GM18498 (cell line): ENCODE measurements around the gene LRRFIP2.
"Not testable (repeated sequence)": the region's sequence is repeated elsewhere in the genome, so short reads cannot be mapped to it uniquely, and the experiment has no call there.

Source experiments
- ATAC-seq: cut with Tn5 transposase; IDR thresholded peaks from one replicate; pipeline ENCODE4 v1.9.1; 2021; ENCODE audit warnings: mild to moderate bottlenecking, moderate library complexity; ENCODE audit not compliant: unreplicated experiment

LRRFIP2 gene

DNA sequence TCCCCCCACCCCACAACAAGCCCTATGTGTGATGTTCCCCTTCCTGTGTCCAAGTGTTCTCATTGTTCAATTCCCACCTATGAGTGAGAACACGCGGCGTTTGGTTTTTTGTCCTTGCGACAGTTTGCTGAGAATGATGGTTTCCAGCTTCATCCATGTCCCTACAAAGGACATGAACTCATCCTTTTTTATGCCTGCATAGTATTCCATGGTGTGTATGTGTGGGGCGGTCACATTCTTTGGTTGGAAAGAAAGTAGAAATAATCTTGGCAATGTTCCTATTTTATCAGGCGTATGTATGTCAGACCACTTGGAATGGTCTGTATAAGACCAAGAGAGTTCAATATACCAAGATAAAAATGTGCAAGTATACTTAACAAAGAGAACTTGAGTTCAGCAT is 52.3 kb downstream of the LRRFIP2 start:
- ATAC-seq = not testable (repeated sequence)

DNA sequence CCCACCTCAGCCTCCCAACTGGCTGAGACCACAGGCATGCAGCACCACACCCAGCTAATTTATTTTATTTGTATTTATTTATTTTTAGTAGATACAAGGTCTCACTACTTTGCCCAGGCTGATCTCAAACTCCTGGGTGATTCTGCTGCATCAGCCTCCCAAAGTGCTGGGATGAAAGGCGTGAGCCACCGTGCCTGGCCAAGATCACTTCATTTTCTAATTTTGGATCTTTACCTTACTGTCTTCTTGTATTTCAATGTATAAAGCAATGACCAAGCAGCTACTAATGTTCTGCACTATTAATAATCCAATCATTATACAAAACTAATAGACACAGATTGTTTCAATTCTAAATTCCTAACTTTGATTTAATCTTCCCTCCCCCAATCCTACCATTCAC is 56.2 kb downstream of the LRRFIP2 start:
- no peak for ATAC-seq

DNA sequence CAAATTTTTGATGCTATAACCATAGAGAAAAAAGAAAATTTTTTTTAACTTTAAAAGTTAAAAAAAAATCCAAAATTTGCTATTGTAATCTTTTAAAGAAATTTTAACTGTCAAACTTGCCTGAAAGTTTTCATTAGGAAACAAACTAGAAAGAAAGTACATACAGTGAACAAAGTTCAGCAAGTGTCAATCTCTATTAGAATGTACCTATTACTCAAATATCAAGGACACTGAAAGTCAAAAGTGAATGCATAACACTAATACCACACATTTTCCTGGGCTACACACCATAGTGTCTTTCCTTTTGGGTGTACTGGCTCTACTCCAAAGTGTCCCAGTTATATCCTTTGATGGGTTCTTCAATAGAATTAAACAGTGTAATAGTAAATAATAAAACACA is 56.8 kb downstream of the LRRFIP2 start:
- no peak for ATAC-seq

- no peak for ATAC-seq
Measured at GRCh38 chr3:37116998-37117397, 57.4 kb downstream of the LRRFIP2 start.

- no peak for ATAC-seq
Measured at GRCh38 chr3:37115446-37115845, 58.9 kb downstream of the LRRFIP2 start.

GRCh38 chr3:37114251-37115145 is 59.9 kb downstream of the LRRFIP2 start:
- no peak for ATAC-seq

DNA sequence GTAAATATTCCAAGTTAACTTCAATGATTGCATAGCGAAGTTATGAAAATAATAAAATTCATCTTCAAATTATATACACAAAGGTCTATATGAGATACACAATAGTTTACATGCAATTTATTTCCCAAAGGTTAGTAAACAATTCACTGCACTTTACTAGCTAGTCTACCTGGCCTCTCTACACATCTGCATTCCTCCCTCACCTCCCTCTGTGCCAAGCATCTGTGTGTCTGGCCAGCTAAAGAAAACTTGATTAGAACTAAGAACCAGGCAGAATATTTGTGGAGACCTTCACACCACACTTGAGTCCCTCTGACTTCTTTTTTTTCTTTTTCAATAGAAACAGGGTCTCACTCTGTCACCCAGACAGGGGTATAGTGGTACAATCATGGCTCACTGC is 61.4 kb downstream of the LRRFIP2 start:
- ATAC-seq = no peak

GRCh38 chr3:37111199-37111598 is 63.2 kb downstream of the LRRFIP2 start:
- ATAC-seq = no peak

- ATAC-seq = no peak
Measured at GRCh38 chr3:37107846-37108245, 66.5 kb downstream of the LRRFIP2 start.

GRCh38 chr3:37103103-37103808 is 71.1 kb downstream of the LRRFIP2 start:
- no peak for ATAC-seq

- no peak for ATAC-seq
Measured at GRCh38 chr3:37100411-37100810, 74.0 kb downstream of the LRRFIP2 start.

DNA sequence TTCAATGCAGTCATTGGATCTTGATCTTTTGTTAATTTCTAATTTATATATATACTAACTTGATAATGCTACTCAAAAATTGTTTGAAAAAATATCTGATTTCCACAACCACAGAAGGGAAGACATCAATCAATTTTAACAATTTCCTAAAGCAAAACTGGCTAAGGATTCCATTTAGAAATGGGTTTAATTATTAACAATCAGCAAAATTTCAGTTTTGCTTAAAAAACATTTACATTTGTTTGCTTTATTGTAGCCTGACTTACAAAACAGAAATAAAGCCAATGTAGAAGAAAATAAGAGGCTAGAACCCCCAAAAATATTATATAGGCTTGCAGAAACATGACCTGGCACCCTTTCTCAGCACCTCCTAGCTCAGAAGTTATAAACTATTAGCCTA is 74.9 kb downstream of the LRRFIP2 start:
- no peak for ATAC-seq

- no peak for ATAC-seq
Measured at GRCh38 chr3:37098884-37099283, 75.5 kb downstream of the LRRFIP2 start.

DNA sequence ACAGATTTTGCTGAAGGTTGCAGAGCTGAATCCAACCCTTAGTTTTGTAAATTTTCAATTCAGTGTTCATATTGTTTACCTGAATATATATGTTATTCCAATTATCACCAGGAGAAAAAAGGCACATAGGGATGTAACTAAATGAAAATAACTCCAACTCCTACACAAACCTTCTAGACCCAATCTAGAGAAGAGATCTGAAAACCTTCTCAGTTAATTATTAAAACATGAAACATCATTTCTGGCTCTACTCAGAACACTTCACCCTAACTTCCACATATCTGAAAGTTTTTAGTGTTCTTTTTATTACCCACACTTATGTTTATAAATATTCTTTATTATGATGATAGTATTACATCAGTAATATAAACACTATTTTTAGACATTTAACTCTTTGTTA is 76.6 kb downstream of the LRRFIP2 start:
- ATAC-seq = no peak

DNA sequence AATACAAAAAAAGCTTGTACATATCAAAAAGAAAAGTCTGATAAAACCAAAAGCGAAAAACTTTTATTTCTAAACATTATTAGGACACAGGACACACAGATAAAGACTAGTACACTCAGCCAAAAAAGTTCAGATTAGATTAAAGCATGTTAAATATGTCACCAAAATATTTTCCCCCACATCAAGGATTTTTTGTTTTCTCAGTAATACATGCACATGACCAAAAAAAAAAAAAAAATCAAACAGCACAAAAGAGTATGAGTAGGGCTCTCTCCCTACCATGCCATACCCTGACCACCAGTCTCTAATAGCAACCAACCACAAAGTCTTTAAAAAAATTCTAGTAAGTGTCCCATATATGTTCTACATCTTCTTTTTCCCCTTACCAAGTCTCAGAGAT is 77.4 kb downstream of the LRRFIP2 start:
- no peak for ATAC-seq

DNA sequence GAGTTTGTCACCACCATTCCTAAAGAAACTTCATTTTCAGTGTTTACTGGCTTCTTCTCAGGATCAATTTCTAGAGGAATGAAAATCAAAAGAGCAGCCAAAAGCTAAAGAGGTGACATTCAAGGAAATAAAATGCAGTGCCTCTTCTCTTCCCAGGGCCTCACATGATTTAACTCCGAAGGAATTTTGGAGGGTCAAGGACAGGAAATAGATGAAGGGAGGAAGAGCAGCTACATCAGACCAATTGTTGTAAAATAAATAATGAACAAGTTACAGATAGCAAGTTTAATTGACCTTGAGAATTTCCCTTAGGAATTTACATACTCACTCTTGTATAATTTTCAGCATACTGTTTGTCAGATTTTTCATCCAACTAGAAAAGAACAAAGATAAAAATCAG is 78.1 kb downstream of the LRRFIP2 start:
- ATAC-seq = no peak

GRCh38 chr3:37094636-37095035 is 79.7 kb downstream of the LRRFIP2 start:
- no peak for ATAC-seq

DNA sequence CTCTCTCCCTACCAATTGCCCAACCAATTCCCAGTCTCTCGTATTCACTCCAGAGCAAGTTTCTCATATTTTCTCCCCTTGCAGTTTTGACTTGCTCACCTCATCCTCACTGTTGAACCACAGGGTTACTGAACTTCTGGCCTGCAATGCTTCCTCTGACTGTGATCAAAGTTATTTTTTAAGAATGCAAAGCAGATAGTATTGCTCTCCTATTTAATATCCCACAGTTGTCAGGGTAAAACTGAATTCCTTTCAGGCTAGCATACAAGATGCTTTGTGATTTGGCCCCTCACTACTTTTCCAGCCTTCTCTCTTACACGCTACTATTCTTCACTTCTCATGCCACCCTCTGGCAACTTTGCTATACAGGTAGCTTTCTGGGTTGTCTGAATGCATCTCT is 80.9 kb downstream of the LRRFIP2 start:
- no peak for ATAC-seq

DNA sequence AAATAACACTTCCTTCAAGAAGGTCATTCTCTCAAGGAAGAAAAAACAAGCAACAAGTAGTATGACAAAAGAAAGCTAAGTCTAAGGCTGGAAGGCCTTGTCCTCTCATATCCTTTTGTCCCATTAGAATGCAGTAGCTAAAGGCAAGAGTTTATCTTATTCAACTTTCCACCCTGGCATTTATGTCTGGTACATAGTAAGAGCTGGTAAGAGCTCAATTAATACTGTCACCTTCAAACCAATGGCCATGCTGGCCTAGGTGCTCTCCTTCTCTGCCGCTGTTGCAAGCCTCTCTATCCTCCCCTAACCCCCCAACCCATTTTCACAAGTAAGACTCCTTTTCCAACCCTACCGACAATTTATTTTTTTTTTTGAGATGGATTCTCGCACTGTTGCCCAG is 81.9 kb downstream of the LRRFIP2 start:
- no peak for ATAC-seq

DNA sequence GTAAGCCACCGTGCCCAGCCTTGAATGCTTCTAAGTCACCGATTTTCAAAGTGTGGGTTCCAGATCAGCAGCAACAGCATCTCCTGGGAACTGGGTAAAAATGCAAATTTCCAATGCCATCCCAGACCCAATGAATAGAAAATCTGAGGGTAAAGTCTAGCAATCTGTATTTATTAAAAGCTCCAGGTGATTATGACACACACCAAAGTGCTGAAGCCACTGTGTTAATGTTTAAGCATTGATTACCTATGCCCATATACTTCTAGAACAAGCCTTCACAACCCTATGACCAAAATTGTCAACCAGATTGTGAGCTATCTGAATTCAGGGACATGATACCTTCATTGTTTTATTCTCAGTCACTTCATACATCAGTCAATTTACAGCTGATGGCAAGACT is 86.5 kb downstream of the LRRFIP2 start:
- no peak for ATAC-seq

DNA sequence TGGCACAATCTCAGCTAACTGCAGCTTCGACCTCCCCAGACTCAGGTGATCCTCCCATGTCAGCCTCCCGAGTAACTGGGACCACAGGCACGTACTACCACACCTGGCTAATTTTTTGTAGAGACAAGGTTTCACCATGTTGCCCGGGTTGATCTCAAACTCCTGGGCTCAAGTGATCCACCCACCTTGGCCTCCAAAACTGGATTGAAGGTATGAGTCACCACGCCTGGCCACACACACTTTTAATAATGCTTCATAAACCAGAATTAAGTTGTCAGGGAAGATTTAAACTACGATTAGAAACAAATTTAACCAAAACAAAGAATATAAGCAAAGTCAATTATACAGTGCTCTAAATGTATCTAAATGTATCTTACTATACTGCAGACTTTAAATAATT is 87.5 kb downstream of the LRRFIP2 start:
- ATAC-seq = no peak

DNA sequence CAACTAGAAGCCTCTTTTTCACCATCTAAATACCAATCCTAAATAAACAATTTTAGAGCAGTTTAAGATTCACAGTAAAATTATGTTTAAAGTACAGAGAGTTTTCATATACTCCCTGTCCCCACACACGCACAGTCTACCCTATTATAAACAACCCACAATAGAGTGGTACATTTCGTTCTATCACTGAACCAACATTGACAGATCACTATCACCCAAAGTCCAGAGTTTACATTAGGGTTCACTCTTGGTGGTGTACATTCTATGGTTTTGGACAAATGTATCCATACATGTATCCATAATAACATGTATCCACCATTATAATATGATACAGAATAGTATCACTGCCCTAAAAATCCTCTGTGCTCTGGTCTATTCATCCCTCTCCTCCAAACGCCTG is 92.1 kb downstream of the LRRFIP2 start:
- ATAC-seq = no peak
